ENCODE data around the gene ACAD10. TPM values are rescaled to one million over a fixed set of nuclear protein-coding genes. Genes with fewer than 3 reads are reported as not detected.
"Not testable (repeated sequence)": the region's sequence is repeated elsewhere in the genome, so short reads cannot be mapped to it uniquely, and the experiment has no call there.

ACAD10 gene
- total and polyA plus RNA-seq, 3 experiments from 2014 or later = 13.0 to 21.6 (median 20.7) TPM

- H3K36me3 Mint-ChIP-seq = peaks cover 0 to 56% (median 13%) of the 10 kb centered on the region in 3 donors
- Histone ChIP-seq H3K36me3 (ENCODE audit: insufficient read depth, low read length) (peaks cover 16% of the 10 kb centered on the region), H3K4me3 (ENCODE audit: low read length) (no peak overlapping the region), H3K4me1 (ENCODE audit: insufficient read depth, low read length) (no peaks in the 10 kb centered on the region), H3K9me3 (ENCODE audit: low read length) (no peaks in the 10 kb centered on the region), H3K27me3 (ENCODE audit: insufficient read depth, low read length, poor library complexity, severe bottlenecking) (no peaks in the 10 kb centered on the region), H3K27ac (ENCODE audit: low read depth, low read length) (no peak overlapping the region)
- H3K4me3 Mint-ChIP-seq = no peak overlapping the region
- POLR2A ChIA-PET = no interaction called here
- H3K9me3 Mint-ChIP-seq = no peaks in the 10 kb centered on the region
- no peaks in the 10 kb centered on the region for H3K27me3 Mint-ChIP-seq
- no peaks in the 10 kb centered on the region for H3K4me1 Mint-ChIP-seq
- no peak for DNase-seq
- H3K27ac Mint-ChIP-seq = peak overlapping the region in 1 of 8 donors; percentile 43
- CTCF ChIA-PET = no interaction called here
These were observed 34.6 kb downstream of the ACAD10 start for GRCh38 chr12:111720457-111720856.

- CTCF ChIA-PET; H3K4me3 ChIP-seq (ENCODE audit: low read length); H3K9me3 Mint-ChIP-seq; H3K4me1 Mint-ChIP-seq; H3K9me3 ChIP-seq (ENCODE audit: low read length); H3K4me1 ChIP-seq (ENCODE audit: insufficient read depth, low read length); DNase-seq; H3K27me3 Mint-ChIP-seq; POLR2A ChIA-PET; H3K27ac ChIP-seq (ENCODE audit: low read depth, low read length); H3K27me3 ChIP-seq (ENCODE audit: insufficient read depth, low read length, poor library complexity, severe bottlenecking); H3K4me3 Mint-ChIP-seq: not testable (repeated sequence)
- peak overlapping the region in 1 of 8 donors; percentile 54 for H3K27ac Mint-ChIP-seq
- peaks cover 12% of the 10 kb centered on the region for H3K36me3 ChIP-seq (ENCODE audit: insufficient read depth, low read length)
- peaks cover under 1 to 50% (median 15%) of the 10 kb centered on the region in 3 donors for H3K36me3 Mint-ChIP-seq
These were observed 38.0 kb downstream of the ACAD10 start for GRCh38 chr12:111723646-111724360.

- H3K27ac ChIP-seq (ENCODE audit: low read depth, low read length) = no peak overlapping the region
- no peaks in the 10 kb centered on the region for H3K27me3 ChIP-seq (ENCODE audit: insufficient read depth, low read length, poor library complexity, severe bottlenecking)
- Mint-ChIP-seq H3K4me3 (no peak overlapping the region), H3K36me3 (peaks cover 3 to 71% (median 21%) of the 10 kb centered on the region in 3 donors), H3K9me3 (no peaks in the 10 kb centered on the region), H3K27ac (no peak overlapping the region), H3K27me3 (no peaks in the 10 kb centered on the region), H3K4me1 (no peaks in the 10 kb centered on the region)
- H3K4me3 ChIP-seq (ENCODE audit: low read length) = no peak overlapping the region
- no peaks in the 10 kb centered on the region for H3K4me1 ChIP-seq (ENCODE audit: insufficient read depth, low read length)
- peaks cover 8% of the 10 kb centered on the region for H3K36me3 ChIP-seq (ENCODE audit: insufficient read depth, low read length)
- DNase-seq = no peak
- POLR2A ChIA-PET = no interaction called here
- no peaks in the 10 kb centered on the region for H3K9me3 ChIP-seq (ENCODE audit: low read length)
- CTCF ChIA-PET = no interaction called here
These were observed 42.9 kb downstream of the ACAD10 start for GRCh38 chr12:111728795-111729194.

GRCh38 chr12:111730420-111730819 is 44.6 kb downstream of the ACAD10 start:
- Histone ChIP-seq H3K36me3 (ENCODE audit: insufficient read depth, low read length) (peaks cover 4% of the 10 kb centered on the region), H3K9me3 (ENCODE audit: low read length) (no peaks in the 10 kb centered on the region), H3K27ac (ENCODE audit: low read depth, low read length) (no peak overlapping the region), H3K27me3 (ENCODE audit: insufficient read depth, low read length, poor library complexity, severe bottlenecking) (no peaks in the 10 kb centered on the region), H3K4me1 (ENCODE audit: insufficient read depth, low read length) (no peaks in the 10 kb centered on the region), H3K4me3 (ENCODE audit: low read length) (no peak overlapping the region)
- POLR2A ChIA-PET = no interaction called here
- Mint-ChIP-seq H3K36me3 (peaks cover 3 to 71% (median 24%) of the 10 kb centered on the region in 3 donors), H3K4me3 (no peak overlapping the region), H3K9me3 (no peaks in the 10 kb centered on the region), H3K4me1 (no peaks in the 10 kb centered on the region), H3K27ac (no peak overlapping the region), H3K27me3 (no peaks in the 10 kb centered on the region)
- CTCF ChIA-PET = no interaction called here
- no peak for DNase-seq

GRCh38 chr12:111732786-111733185 is 46.9 kb downstream of the ACAD10 start:
- DNase-seq = no peak
- Mint-ChIP-seq H3K36me3 (peaks cover 7 to 74% (median 26%) of the 10 kb centered on the region in 3 donors), H3K27me3 (no peaks in the 10 kb centered on the region), H3K4me1 (no peaks in the 10 kb centered on the region), H3K9me3 (no peaks in the 10 kb centered on the region), H3K27ac (no peak overlapping the region), H3K4me3 (no peak overlapping the region)
- Histone ChIP-seq H3K36me3 (ENCODE audit: insufficient read depth, low read length) (peaks cover 4% of the 10 kb centered on the region), H3K4me3 (ENCODE audit: low read length) (no peak overlapping the region), H3K27ac (ENCODE audit: low read depth, low read length) (no peak overlapping the region), H3K27me3 (ENCODE audit: insufficient read depth, low read length, poor library complexity, severe bottlenecking) (no peaks in the 10 kb centered on the region), H3K4me1 (ENCODE audit: insufficient read depth, low read length) (no peaks in the 10 kb centered on the region), H3K9me3 (ENCODE audit: low read length) (no peaks in the 10 kb centered on the region)
- CTCF ChIA-PET = no interaction called here
- POLR2A ChIA-PET = no interaction called here

GRCh38 chr12:111733340-111733915 is 47.6 kb downstream of the ACAD10 start:
- ChIA-PET POLR2A (no interaction called here), CTCF (no interaction called here)
- no peak overlapping the region for H3K27ac ChIP-seq (ENCODE audit: low read depth, low read length)
- Mint-ChIP-seq H3K27me3 (no peaks in the 10 kb centered on the region), H3K4me3 (no peak overlapping the region), H3K9me3 (no peaks in the 10 kb centered on the region), H3K36me3 (peaks cover 7 to 70% (median 21%) of the 10 kb centered on the region in 3 donors), H3K27ac (peak overlapping the region in 2 of 8 donors; percentile 57 to 92), H3K4me1 (no peaks in the 10 kb centered on the region)
- H3K36me3 ChIP-seq (ENCODE audit: insufficient read depth, low read length) = peaks cover 4% of the 10 kb centered on the region
- H3K9me3 ChIP-seq (ENCODE audit: low read length) = no peaks in the 10 kb centered on the region
- no peak for DNase-seq
- H3K27me3 ChIP-seq (ENCODE audit: insufficient read depth, low read length, poor library complexity, severe bottlenecking) = no peaks in the 10 kb centered on the region
- no peaks in the 10 kb centered on the region for H3K4me1 ChIP-seq (ENCODE audit: insufficient read depth, low read length)
- no peak overlapping the region for H3K4me3 ChIP-seq (ENCODE audit: low read length)

- POLR2A ChIA-PET; H3K4me1 ChIP-seq (ENCODE audit: insufficient read depth, low read length); H3K27me3 Mint-ChIP-seq; H3K27ac ChIP-seq (ENCODE audit: low read depth, low read length); H3K9me3 Mint-ChIP-seq; H3K9me3 ChIP-seq (ENCODE audit: low read length); H3K4me3 ChIP-seq (ENCODE audit: low read length); H3K36me3 ChIP-seq (ENCODE audit: insufficient read depth, low read length); H3K4me3 Mint-ChIP-seq; DNase-seq; CTCF ChIA-PET; H3K4me1 Mint-ChIP-seq; H3K27me3 ChIP-seq (ENCODE audit: insufficient read depth, low read length, poor library complexity, severe bottlenecking): not testable (repeated sequence)
- peak overlapping the region in 1 of 8 donors; percentile 26 for H3K27ac Mint-ChIP-seq
- H3K36me3 Mint-ChIP-seq = peaks cover 8 to 45% (median 11%) of the 10 kb centered on the region in 3 donors
These were observed 53.7 kb downstream of the ACAD10 start for GRCh38 chr12:111739524-111739923.

GRCh38 chr12:111741235-111741812 is 55.5 kb downstream of the ACAD10 start:
- Mint-ChIP-seq H3K27me3 (no peaks in the 10 kb centered on the region), H3K9me3 (no peaks in the 10 kb centered on the region), H3K4me3 (no peak overlapping the region), H3K36me3 (peaks cover 12 to 53% (median 17%) of the 10 kb centered on the region in 3 donors), H3K27ac (peak overlapping the region in 3 of 8 donors; percentile 25 to 71 (median 34)), H3K4me1 (no peaks in the 10 kb centered on the region)
- Histone ChIP-seq H3K9me3 (ENCODE audit: low read length) (no peaks in the 10 kb centered on the region), H3K27me3 (ENCODE audit: insufficient read depth, low read length, poor library complexity, severe bottlenecking) (no peaks in the 10 kb centered on the region), H3K36me3 (ENCODE audit: insufficient read depth, low read length) (peaks cover 6% of the 10 kb centered on the region), H3K4me1 (ENCODE audit: insufficient read depth, low read length) (no peaks in the 10 kb centered on the region), H3K4me3 (ENCODE audit: low read length) (no peak overlapping the region), H3K27ac (ENCODE audit: low read depth, low read length) (peak overlapping the region; percentile 28)
- DNase-seq = no peak
- ChIA-PET POLR2A (no interaction called here), CTCF (no interaction called here)

Measured in CD8-positive, alpha-beta memory T cell (primary cell).